Kidney tubule cell (primary cell): ENCODE data around the gene LRRC47.

Experiments
- DNase-seq: peaks from one replicate; pipeline ENCODE4 v3.0.0-alpha.2; 2018; ENCODE audit warnings: low spot score

LRRC47 gene

GRCh38 chr1:3732434-3733093 lies 63.7 kb downstream of the LRRC47 start:
- no peak for DNase-seq

- no peak for DNase-seq
Observed at GRCh38 chr1:3731583-3732433, 64.5 kb downstream of the LRRC47 start.

- DNase-seq, result no peak
Observed at GRCh38 chr1:3730543-3731247, 65.6 kb downstream of the LRRC47 start.

GRCh38 chr1:3729594-3730542 lies 66.4 kb downstream of the LRRC47 start:
- DNase-seq, result no peak
